ENCODE results near the gene EP400.
"Not testable (repeated sequence)": the region's sequence is repeated elsewhere in the genome, so short reads cannot be mapped to it uniquely, and the experiment has no call there.

EP400 gene

GRCh38 chr12:132024758-132025157, 75.0 kb downstream of the EP400 start:
- no peak for DNase-seq

GRCh38 chr12:132025526-132025925, 75.8 kb downstream of the EP400 start:
- no peak for DNase-seq

GRCh38 chr12:132026061-132026795, 76.5 kb downstream of the EP400 start:
- no peak for DNase-seq

- no peak for DNase-seq
Measured at GRCh38 chr12:132026796-132027500, 77.2 kb downstream of the EP400 start.

GRCh38 chr12:132027636-132028035, 77.9 kb downstream of the EP400 start:
- DNase-seq: no peak

- DNase-seq: no peak
Measured at GRCh38 chr12:132028111-132028510, 78.4 kb downstream of the EP400 start.

GRCh38 chr12:132029503-132030300, 80.0 kb downstream of the EP400 start:
- DNase-seq: no peak

GRCh38 chr12:132030367-132031038, 80.8 kb downstream of the EP400 start:
- no peak for DNase-seq

- no peak for DNase-seq
Measured at GRCh38 chr12:132033627-132034026, 83.9 kb downstream of the EP400 start.

- no peak for DNase-seq
Measured at GRCh38 chr12:132036063-132036683, 86.4 kb downstream of the EP400 start.

GRCh38 chr12:132040906-132041606, 91.3 kb downstream of the EP400 start:
- no peak for DNase-seq

GRCh38 chr12:132043216-132043615, 93.5 kb downstream of the EP400 start:
- DNase-seq: no peak

GRCh38 chr12:132043770-132044467, 94.2 kb downstream of the EP400 start:
- DNase-seq: no peak

GRCh38 chr12:132044661-132045412, 95.1 kb downstream of the EP400 start:
- DNase-seq: no peak

- DNase-seq: no peak
Measured at GRCh38 chr12:132045751-132046150, 96.0 kb downstream of the EP400 start.

GRCh38 chr12:132046561-132046960, 96.8 kb downstream of the EP400 start:
- DNase-seq: no peak

GRCh38 chr12:132047630-132048029, 97.9 kb downstream of the EP400 start:
- DNase-seq: not testable (repeated sequence)

- no peak for DNase-seq
Measured at GRCh38 chr12:132049442-132049841, 99.7 kb downstream of the EP400 start.

- no peak for DNase-seq
Measured at GRCh38 chr12:132049876-132050275, 100.1 kb downstream of the EP400 start.

GRCh38 chr12:132051718-132052117, 102.0 kb downstream of the EP400 start:
- not testable (repeated sequence) for DNase-seq
